Cardiac fibroblast (primary cell): ENCODE data around the gene EXOC6B.

Source experiments
- DNase-seq, 2 donors: peaks; one replicate each; pipeline versions ENCODE4 v3.0.0 to v3.0.0-alpha.2; 2010; ENCODE audit warnings: low read depth in 2 of 2
- H3K4me3 ChIP-seq, 2 donors: replicated peaks in 1 of 2; 1 replicate in 1 of 2; 2 replicates in 1 of 2; pipeline ENCODE4 v1.5.1; 2011; ENCODE audit warnings: low read depth in 2 of 2, low read length in 2 of 2, mild to moderate bottlenecking in 2 of 2, moderate library complexity in 1 of 2
- CTCF ChIP-seq: IDR thresholded peaks from one replicate; pipeline ENCODE4 v1.5.1; 2011; ENCODE audit warnings: low read depth, mild to moderate bottlenecking, low read length, inconsistent platforms

Gene EXOC6B

GRCh38 chr2:72682061-72682460, 143.8 kb downstream of the EXOC6B start:
- DNase-seq, result no peak
- TF ChIP-seq CTCF, result no peak
- no peak overlapping the region for H3K4me3 ChIP-seq

GRCh38 chr2:72681016-72681995, 144.5 kb downstream of the EXOC6B start:
- TF ChIP-seq CTCF, result no peak
- DNase-seq, result peak; percentile 12 to 59
- no peak overlapping the region for H3K4me3 ChIP-seq

DNA sequence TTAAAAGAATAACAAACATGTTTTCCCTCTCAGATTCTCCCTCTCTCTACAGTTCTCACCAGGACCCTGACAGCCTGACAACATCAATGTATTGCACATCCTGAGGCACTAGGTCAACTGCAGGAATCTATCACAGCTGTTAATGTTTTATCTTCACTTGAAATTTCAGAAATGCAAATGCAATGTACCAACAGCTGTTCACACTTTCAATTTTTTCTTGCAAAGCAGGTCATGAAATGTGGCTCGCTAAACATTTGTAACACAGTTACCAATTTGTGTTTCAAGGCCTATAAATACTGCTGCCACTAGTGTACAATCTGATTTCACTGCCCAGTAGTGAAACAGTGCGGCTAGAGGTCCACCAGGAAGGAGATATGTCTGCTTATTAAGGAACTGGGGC, 147.8 kb downstream of the EXOC6B start:
- no peak for TF ChIP-seq CTCF
- peak in 1 of 2 donors; percentile 20 for DNase-seq
- no peak overlapping the region for H3K4me3 ChIP-seq

DNA sequence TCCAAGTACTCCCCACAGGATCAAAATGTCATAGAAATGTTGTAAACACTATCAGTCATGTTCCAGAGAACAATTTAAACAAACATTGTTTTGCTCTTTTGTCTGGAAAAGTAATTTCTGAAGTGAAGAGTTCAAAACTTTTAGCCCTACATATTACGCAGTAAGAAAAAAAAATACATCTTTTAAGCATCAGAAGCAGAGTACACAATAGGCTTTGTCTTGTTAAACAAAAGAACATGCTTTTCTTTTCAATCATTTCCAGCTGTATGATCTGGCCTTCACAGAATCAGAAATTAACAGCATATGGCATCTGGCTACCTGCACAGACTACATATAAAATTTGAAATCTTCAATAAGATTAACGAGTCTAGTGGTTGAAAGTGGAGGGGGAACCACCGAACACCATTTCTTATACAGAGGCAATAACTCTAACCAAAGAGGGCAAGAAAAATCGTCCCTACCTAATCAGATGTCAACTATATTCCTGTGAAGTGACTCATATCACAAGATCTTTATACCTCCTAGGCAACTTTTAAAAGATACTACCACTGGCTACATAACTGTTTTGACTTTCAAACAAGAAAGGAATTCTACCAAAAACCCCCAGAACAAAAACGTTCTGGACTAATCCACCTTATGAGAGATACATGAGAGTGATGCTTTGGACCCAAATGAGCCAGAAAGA, 149.3 kb downstream of the EXOC6B start:
- no peak overlapping the region for H3K4me3 ChIP-seq
- TF ChIP-seq CTCF, result no peak
- peak in 1 of 2 donors; percentile 47 for DNase-seq

DNA sequence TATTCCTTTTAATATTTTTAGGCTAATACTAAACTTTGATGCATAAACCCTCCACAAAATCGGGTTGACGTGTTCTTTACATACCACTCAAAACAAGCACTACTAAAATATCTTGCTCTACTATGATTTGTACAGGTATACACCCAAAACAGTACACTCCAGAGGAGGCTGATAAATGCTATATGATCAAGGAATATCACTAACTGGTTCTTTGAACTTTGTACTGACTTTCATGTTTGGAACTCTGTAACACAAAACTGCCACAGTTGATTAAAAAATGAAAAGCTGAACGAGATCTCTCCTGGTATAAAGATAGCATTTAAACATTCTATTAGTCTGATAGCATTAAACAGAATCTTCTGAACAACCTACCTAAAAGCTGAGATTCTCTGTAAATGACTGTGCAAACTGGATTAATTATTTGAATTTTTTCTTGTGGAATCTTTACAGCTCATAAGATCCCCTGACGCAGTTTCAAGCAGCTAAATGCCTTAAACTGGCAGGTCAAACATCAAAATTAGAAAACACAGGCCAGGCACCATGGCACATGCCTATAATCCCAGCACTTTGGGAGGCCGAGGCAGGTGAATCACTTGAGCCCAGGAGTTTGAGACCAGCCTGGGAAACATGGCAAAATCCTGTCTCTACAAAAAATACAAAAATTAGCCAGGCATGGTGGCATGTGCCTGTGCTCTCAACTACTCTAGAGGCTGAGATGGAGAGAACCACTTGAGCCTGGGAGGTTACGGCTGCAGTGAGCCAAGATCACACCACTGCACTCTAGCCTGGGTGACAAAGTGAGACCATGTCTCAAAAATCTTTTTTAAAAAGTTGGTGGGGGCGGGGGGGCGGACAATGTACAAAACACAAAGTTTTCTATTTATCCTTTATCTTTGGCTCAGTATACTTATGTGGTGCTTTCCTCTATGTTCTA, 150.6 kb downstream of the EXOC6B start:
- no peak overlapping the region for H3K4me3 ChIP-seq
- no peak for DNase-seq
- TF ChIP-seq CTCF, result no peak

DNA sequence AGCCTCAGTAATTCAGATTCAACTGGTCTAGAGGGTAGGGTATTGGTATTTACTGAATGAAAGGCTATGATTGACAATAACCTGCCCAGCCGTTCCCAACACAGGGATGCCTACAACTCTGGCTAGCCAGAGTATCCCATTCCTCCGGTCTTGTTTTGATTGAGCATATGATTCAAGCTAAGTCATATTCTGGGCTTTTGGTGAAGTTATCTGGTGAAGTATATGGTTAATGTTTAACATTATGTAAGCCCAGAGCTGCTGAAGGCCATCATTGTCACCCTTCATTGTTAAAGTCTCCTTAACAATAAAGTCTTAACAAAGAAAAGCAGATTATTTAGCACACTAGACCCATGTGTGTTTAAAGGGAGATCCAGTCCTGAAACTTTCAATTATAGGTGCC, 152.6 kb downstream of the EXOC6B start:
- TF ChIP-seq CTCF, result no peak
- peak in 1 of 2 donors; percentile 27 for DNase-seq
- no peak overlapping the region for H3K4me3 ChIP-seq
